ENCODE measurements around the gene ZNF383. TPM values are rescaled to one million over a fixed set of nuclear protein-coding genes. Genes with fewer than 3 reads are reported as not detected.
"Not testable (repeated sequence)": the region's sequence is repeated elsewhere in the genome, so short reads cannot be mapped to it uniquely, and the experiment has no call there.

ZNF383 gene
- 5.2 and 5.6 TPM in 2 replicates for total RNA-seq

DNA sequence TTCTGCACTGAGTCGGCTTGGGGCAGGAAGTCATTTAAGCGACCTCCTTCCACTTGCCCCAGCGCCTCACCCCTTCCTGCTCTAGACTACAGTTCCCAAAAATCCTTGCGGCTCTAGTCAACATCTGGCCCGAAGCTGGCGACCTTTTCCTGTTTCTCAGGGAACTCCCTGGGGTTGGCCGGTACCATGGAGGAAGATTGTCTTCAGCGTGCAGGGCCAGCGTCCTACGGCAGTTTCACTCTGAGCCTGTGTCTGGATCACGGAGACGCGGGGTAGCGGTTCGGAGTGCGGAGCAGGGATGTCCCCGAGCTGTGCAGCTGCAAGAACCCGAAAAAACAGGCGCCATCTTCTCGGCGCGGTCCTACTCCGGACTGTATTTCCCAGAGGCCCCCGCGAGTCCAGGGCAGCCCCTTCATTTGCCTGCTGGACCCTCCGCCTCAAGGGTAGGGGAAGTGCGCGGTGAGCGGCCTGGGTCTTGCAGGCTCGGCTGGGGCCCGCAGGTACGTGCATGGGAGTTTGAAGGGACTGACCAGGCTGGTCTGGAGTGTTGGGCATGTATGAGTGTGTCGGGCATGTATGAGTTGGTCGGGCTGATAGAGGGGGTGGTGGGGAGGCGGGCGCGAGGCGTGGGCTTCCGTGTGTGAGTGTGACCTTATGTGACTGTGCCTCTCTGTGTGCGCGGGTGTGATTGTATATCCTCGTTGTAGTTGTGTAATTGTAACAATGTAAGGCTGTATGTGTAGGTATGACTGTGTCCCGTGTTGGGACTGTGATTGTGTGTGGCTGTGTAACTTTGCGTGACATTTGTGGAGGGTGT, at the start of gene ZNF383:
Gene ZNF383 (plus strand): TSS at position 440 of the 817 bp plus-strand sequence. CDS start 12,240 bp downstream, outside the sequence.
- peak; percentile 89 for DNase-seq

GRCh38 chr19:37172368-37173366, 45.3 kb upstream of the ZNF383 start, which contains the start of gene ZNF585A:
TSS of gene ZNF585A (minus strand) at chr19:37172695. CDS start at chr19:37169910, 2,785 bp downstream.
- DNase-seq: peak; percentile 98

GRCh38 chr19:37186071-37186470, 31.9 kb upstream of the ZNF383 start:
- not testable (repeated sequence) for DNase-seq

GRCh38 chr19:37195248-37195647, 22.8 kb upstream of the ZNF383 start:
- not testable (repeated sequence) for DNase-seq

GRCh38 chr19:37197115-37197514, 20.9 kb upstream of the ZNF383 start:
- not testable (repeated sequence) for DNase-seq

DNA sequence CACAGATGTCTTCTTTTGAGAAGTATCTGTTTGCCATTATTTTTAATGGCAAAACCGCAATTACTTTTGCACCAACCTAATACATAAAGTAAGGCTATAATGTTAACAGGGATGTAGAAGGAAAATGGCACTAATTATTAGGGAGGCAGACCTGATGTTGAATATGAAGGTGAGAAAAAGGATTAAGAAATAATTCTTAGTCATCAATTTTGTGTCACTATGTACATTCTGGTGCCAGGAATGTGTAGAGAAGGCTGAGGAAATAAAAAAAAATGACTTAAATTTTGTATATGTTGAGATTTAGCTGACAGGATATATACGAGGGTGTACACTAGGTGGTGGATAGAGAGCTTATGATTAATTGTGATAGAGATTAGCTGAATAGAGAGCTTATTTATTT, 20.2 kb upstream of the ZNF383 start:
- DNase-seq: no peak

DNA sequence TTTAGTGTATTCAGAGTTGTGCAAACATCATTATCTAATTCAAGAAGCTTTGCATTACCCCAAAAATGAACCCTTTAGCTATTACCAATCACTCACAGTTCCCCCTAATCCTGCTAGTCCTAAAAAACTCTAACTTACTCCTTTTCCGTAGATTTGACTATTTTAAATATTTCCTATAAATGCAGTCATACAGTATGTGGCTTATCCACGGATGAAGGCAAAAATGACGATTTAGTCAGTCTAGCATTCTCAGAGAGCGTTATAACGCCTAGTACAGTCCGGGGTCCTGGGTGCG, 587 bp upstream of the ZNF383 start:
- no peak for DNase-seq

DNA sequence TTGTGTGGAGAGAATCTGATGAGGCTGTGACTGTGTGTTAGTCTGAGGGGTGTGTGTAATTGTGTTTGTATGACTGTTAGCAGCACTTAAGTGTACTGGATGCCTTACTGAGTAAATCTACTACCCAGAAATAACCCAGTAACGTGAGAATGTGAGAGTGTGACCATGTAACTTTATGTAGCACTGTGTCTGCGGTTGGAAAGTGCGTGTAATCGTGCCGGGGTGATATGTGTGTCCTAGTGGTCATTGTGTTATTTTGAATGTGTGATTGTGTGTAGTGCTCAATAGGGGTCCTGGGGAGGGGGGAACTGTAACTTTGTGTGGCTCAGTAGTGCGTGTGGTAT, 550 bp downstream of the ZNF383 start:
- DNase-seq: peak; percentile 33

DNA sequence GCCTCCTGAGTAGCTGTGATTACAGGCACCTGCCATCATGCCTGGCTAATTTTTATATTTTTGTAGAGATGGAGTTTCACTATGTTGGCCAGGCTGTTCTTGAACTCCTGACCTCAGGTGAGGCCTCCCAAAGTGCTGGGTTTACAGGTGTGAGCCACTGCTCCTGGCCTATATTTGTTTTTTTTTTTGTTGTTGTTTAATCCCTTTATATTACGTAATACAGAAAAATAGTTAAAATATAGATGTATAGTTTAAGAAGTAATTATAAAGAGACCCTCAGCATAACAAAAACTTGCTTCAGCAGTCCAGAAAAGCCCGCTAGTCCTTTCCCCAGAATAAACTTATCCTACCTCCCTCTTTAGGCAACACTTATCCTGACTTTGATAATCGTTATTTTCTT, 2.4 kb downstream of the ZNF383 start:
- DNase-seq: no peak

- no peak for DNase-seq
These were observed 3.1 kb downstream of the ZNF383 start for GRCh38 chr19:37221136-37221535.

DNA sequence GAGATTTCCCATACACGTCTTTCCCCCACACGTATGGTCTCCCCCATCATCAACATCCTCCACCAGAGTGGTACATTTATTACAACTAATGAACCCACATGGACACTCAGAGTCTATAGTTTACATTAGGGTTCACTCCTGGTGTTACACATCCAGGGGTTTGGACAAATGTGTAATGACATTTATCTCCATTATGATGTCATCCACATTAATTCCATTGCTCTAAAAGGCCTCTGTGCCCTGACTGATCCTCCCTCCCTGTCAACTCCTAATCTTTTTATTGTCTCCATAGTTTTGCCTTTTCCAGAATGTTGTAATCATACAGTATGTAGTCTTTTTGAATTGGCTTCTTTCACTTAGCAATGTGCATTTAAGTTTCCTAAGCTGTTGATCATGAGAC, 8.2 kb downstream of the ZNF383 start:
- DNase-seq: no peak

- DNase-seq: peak; percentile 29
These were observed 10.0 kb downstream of the ZNF383 start for GRCh38 chr19:37227996-37228395.

GRCh38 chr19:37243206-37243632, 25.2 kb downstream of the ZNF383 start:
- DNase-seq: no peak

DNA sequence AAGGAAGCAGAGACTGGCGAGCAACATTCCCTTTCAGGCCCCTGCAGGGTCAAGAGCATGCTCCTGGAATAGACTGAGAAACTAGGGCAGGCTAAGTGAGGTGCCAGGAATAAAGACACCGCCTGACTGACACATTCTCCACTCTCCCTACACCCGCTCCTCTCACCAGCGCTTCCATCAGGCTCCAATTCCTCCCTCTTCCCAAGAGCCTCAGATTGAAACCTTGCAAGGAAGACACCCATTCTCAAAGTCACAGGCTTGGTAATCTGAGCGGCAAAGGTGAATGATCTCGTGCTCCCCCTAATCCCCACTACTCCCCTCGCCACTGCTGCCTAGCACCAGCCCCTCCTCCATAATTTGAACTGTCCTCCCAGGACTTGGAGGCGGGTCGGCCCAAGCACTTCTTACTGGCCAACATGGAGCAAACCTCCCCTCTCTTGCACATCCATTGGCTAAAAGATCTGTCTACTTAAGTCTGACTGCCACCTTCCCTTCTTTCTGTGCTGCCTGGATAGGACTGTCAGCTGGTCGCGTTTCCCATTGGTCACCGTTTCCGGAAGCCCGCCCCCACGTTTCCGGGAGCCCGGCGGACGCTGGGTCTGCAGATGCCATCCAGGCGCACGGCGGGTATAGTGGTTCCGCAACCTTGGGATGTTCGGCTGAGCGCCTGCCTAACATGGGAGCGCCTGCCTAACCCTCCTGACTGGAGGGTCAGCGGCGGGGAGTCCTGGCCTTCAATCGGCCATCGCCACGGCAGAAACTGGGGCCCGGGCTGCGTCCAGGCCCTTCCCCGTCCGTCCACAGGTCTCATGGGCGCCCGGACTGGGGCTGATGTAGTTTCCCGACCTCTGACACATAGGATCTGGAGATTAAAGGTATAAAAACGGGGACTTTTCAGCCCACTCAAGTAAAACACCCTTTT, 33.6 kb downstream of the ZNF383 start:
- DNase-seq: peak; percentile 99

- not testable (repeated sequence) for DNase-seq
These were observed 45.0 kb downstream of the ZNF383 start for GRCh38 chr19:37263028-37263427.

DNA sequence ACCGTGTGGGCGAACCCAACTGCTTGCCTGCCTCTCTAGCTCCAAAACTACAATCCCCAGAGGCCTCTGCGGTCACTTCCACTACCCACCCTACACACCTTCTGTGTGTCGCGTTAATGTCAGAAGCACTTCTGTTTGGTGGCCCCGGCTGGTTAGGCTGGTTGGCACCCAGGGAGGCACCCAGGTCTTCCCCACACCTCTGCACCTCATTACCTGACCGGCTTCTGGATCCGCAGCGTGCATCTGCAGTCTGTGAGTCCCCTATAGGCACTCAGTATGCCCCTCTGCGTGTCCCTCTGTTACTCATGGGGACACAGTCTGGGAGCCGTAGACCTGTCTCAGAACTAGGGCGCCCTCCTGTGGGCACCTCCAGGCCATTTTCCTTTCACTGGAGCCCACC, 49.0 kb downstream of the ZNF383 start:
- DNase-seq: not testable (repeated sequence)

DNA sequence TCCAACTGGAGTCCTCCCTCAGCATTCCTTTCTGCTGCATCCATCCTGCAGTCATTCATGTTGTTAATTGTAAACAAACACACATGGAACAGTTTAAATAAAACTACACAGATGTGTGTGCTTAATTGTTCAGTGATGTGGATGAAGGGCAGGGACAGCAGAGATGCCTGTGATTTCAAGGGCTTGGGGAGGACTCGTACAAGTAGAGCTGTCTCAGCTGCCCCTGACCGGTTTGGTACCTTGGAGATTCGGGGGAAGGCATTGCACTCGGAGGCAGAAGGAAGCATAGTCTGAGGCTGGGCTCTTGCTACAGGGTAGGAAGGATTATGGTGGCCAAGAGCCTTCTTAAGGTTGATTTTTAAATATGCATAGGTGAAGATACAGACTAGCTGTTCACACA, 49.7 kb downstream of the ZNF383 start:
- not testable (repeated sequence) for DNase-seq

DNA sequence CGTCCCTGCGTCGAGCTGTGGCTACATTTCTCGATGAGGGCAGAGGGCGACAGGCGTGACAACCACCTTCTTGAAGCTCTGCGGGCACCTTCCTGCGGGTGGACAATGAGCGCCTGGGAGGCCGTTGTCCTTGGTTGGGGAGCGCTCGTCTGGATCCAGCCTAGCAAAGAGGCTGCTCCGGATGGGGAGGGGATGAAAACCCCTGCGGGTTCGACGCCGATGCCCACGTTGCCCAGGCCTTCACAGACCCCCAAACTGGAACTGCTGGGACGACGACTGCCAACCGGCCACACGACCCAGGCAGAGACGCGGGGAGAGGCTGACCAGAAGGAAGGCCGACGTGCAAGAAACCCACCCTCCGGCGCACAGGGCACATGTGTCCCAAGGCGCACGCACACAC, 62.6 kb downstream of the ZNF383 start:
- DNase-seq: not testable (repeated sequence)

- not testable (repeated sequence) for DNase-seq
These were observed 66.0 kb downstream of the ZNF383 start for GRCh38 chr19:37284020-37284419.

DNA sequence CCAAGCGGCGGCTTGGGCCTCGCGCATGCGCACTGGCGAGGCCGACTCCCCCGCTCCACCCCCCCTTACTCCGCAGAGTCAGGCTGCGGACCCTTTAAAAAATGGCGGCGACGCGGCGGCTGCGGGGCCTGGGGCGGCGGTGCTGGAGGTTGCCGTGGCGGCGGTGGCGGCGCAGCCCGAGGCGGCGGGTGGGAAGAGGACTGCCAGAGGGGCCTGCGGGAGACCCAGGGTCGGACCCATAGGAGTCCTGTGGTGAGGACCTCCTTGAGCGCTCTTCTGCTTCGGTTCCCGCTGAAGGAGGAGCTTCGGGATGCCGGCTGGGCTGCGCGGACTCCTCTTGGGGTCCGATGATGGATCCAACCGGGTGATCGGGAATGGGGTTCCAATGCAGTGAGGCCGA, 71.2 kb downstream of the ZNF383 start:
- DNase-seq: not testable (repeated sequence)

DNA sequence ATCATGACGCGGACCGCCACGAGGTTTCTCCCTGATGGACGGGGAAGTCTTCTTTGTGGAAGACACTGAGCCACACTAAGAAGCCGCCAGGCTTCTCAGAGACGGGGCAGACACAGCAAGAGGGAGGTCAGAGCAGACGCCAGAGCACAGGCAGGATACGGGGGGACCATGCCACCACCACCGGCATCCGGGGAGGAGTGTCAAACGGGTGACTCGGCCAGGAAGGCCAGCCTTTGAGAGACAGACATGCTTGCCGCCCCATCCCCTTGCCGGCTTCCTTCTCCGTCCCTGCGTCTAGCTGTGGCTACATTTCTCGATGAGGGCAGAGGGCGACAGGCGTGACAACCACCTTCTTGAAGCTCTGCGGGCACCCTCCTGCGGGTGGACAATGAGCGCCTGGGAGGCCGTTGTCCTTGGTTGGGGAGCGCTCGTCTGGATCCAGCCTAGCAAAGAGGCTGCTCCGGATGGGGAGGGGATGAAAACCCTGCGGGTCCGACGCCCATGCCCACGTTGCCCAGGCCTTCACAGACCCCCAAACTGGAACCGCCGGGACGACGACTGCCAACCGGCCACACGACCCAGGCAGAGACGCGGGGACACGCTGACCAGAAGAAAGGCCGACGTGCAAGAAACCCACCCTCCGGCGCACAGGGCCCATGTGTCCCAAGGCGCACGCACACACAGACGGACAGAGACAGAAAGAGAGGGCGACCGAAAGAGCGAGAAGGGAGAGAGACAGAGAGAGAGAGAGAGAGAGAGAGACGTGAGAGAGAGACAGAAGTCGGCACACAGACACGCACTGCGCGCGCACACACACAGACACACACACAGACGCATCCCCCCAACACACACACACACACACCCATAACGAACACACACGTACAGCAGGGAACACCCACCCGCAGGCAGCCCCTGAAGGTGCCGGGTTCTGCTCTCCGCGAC, 75.3 kb downstream of the ZNF383 start:
- not testable (repeated sequence) for DNase-seq

Measured in dermis blood vessel endothelial cell (primary cell).